ENCODE results near the gene POLRMT. TPM values are rescaled to one million over a fixed set of nuclear protein-coding genes. Genes with fewer than 3 reads are reported as not detected.

Gene POLRMT
- total RNA-seq, 4 donors from 2014 or later, result 23.2 to 39.7 (median 33.1) TPM

GRCh38 chr19:652467-653389 is 19.4 kb upstream of the POLRMT start:
- Histone ChIP-seq H3K9me3 (no peaks in the 10 kb centered on the region), H3K4me3 (replicated peaks in 1 of 3) (no peak overlapping the region), H3K27ac (no peak overlapping the region), H3K27me3 (no peaks in the 10 kb centered on the region), H3K36me3 (peaks cover 26 to 35% of the 10 kb centered on the region in 2 donors), H3K4me1 (no peaks in the 10 kb centered on the region)
- intact Hi-C loops (cut with DNase I), result no loop called here
- no peak for DNase-seq
- TF ChIP-seq POLR2A (IDR thresholded peaks at IDR 0.05) (no peak), CTCF (IDR thresholded peaks at IDR 0.05) (no peak)
- WGBS, 2 donors, result 95 to 97% methylated on average over 12 to 43 of the region's 54 CpGs

GRCh38 chr19:651991-652390 is 18.7 kb upstream of the POLRMT start:
- WGBS, 2 donors, result 76 to 89% methylated on average over 4 to 18 of the region's 24 CpGs
- Histone ChIP-seq H3K27me3 (no peaks in the 10 kb centered on the region), H3K4me1 (no peaks in the 10 kb centered on the region), H3K9me3 (no peaks in the 10 kb centered on the region), H3K27ac (no peak overlapping the region), H3K4me3 (replicated peaks in 1 of 3) (no peak overlapping the region), H3K36me3 (peaks cover 34 to 43% of the 10 kb centered on the region in 2 donors)
- TF ChIP-seq POLR2A (IDR thresholded peaks at IDR 0.05) (no peak), CTCF (IDR thresholded peaks at IDR 0.05) (no peak)
- DNase-seq, result no peak
- intact Hi-C loops (cut with DNase I), result no loop called here

- intact Hi-C loops (cut with DNase I), result no loop called here
- Histone ChIP-seq H3K27me3 (no peaks in the 10 kb centered on the region), H3K36me3 (peaks cover 37 to 48% of the 10 kb centered on the region in 2 donors), H3K4me1 (no peaks in the 10 kb centered on the region), H3K27ac (no peak overlapping the region), H3K4me3 (replicated peaks in 1 of 3) (no peak overlapping the region), H3K9me3 (no peaks in the 10 kb centered on the region)
- TF ChIP-seq CTCF (IDR thresholded peaks at IDR 0.05) (no peak), POLR2A (IDR thresholded peaks at IDR 0.05) (no peak)
- 95 to 98% methylated on average over 18 to 49 of the region's 58 CpGs for WGBS, 2 donors
- no peak for DNase-seq
These were observed 17.9 kb upstream of the POLRMT start for GRCh38 chr19:651114-651818.

GRCh38 chr19:650121-650520 is 16.8 kb upstream of the POLRMT start:
- DNase-seq, result no peak

More at GRCh38 chr19:650121-650520, 16.8 kb upstream of the POLRMT start:
- WGBS, 2 donors, result 95 to 97% methylated on average over 11 of the region's 11 CpGs
- Histone ChIP-seq H3K36me3 (peaks cover 37 to 48% of the 10 kb centered on the region in 2 donors), H3K9me3 (no peaks in the 10 kb centered on the region), H3K27ac (no peak overlapping the region), H3K4me3 (replicated peaks in 1 of 3) (no peak overlapping the region), H3K27me3 (no peaks in the 10 kb centered on the region), H3K4me1 (no peaks in the 10 kb centered on the region)
- intact Hi-C loops (cut with DNase I), result no loop called here
- TF ChIP-seq CTCF (IDR thresholded peaks at IDR 0.05) (no peak), POLR2A (IDR thresholded peaks at IDR 0.05) (no peak)
